ENCODE data around the gene KRTAP3-3. TPM values are rescaled to one million over a fixed set of nuclear protein-coding genes. Genes with fewer than 3 reads are reported as not detected.
"Not testable (repeated sequence)": the region's sequence is repeated elsewhere in the genome, so short reads cannot be mapped to it uniquely, and the experiment has no call there.

The KRTAP3-3 gene
- not detected in 2 replicates for total RNA-seq (2014; rRNA removed; shearing (Covaris generic))

- Histone ChIP-seq H3K36me3 (no peaks in the 10 kb centered on the region), H3K27ac (no peak within 1 kb of the TSS), H3K4me3 (no peak within 1 kb of the TSS), H3K27me3 (no peaks in the 10 kb centered on the region), H3K9me3 (replicated peaks) (0 out of 2 replicates have a peak, but pooled peaks cover 2% of the 10 kb centered on the region), H3K4me1 (peaks cover 6% of the 10 kb centered on the region; the same call in 1 of the 2 replicates)
- peak; percentile 24 to 33 for DNase-seq
These were observed at the start of gene KRTAP3-3 for GRCh38 chr17:40993839-40994238. Gene KRTAP3-3 (minus strand): TSS chr17:40994164. CDS start chr17:40994097, 67 bp downstream.

DNA sequence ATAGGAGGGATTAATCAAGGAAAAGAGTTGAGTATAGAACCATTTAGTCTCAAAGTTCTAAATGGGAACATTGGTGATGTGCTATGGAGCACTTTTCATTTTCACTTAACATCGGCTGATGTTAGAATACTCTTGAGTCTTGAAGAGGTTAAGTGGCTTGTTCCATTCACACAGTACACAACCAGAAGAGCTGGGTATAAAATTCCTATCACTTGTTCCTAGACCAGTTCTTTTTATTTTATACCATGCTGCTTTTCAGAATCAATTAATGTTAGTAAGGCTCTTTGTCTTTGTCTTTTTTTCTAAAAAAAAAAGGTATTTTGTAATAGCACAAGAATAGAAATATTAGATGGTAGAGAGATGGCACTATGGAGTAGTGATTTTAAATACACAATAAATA, 49.0 kb upstream of the KRTAP3-3 start:
- no peak overlapping the region for H3K4me3 ChIP-seq
- H3K36me3 ChIP-seq = no peaks in the 10 kb centered on the region
- H3K27ac ChIP-seq = no peak overlapping the region
- no peaks in the 10 kb centered on the region; the same call in 1 of the 2 replicates for H3K4me1 ChIP-seq
- H3K9me3 ChIP-seq (replicated peaks) = peaks cover 7% of the 10 kb centered on the region; the same call in 1 of the 2 replicates
- DNase-seq = no peak
- no peaks in the 10 kb centered on the region for H3K27me3 ChIP-seq

GRCh38 chr17:41040783-41041571, 47.0 kb upstream of the KRTAP3-3 start, which contains the start of gene KRTAP1-1:
Gene KRTAP1-1 (minus strand): TSS chr17:41041450. CDS start chr17:41041397, 53 bp downstream.
- peak; percentile 18 to 25 for DNase-seq

DNA sequence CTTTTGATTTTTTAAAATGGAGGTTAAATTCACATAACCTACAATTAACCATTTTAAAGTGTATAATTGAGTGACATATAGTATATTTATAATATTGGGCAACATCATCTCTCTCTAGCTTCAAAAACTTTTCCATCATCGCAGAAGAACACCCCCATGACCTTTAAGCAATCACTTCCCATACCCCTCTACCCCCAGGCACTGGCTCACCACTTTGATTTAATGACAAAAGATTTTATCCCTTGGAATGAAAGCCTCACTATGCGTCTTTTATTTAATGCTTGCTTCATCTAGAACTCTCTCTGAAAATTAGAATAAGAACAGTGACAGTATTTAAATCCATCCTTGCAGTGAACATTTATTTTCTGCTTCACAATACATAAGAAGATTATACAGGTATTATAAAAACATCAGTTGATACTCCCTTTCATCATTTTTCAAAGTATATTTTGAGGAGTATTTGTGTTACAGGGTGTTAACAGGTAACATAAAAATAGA, 43.9 kb upstream of the KRTAP3-3 start:
- no peak overlapping the region for H3K27ac ChIP-seq
- H3K4me3 ChIP-seq = no peak overlapping the region
- no peak for DNase-seq
- no peaks in the 10 kb centered on the region; the same call in 1 of the 2 replicates for H3K4me1 ChIP-seq
- H3K36me3 ChIP-seq = no peaks in the 10 kb centered on the region
- H3K27me3 ChIP-seq = no peaks in the 10 kb centered on the region
- peaks cover 2% of the 10 kb centered on the region; the same call in 1 of the 2 replicates for H3K9me3 ChIP-seq (replicated peaks)

More at GRCh38 chr17:41040783-41041571, 47.0 kb upstream of the KRTAP3-3 start, which contains the start of gene KRTAP1-1:
- H3K4me1 ChIP-seq; H3K4me3 ChIP-seq; H3K36me3 ChIP-seq; H3K27ac ChIP-seq; H3K27me3 ChIP-seq; H3K9me3 ChIP-seq (replicated peaks): not testable (repeated sequence)

DNA sequence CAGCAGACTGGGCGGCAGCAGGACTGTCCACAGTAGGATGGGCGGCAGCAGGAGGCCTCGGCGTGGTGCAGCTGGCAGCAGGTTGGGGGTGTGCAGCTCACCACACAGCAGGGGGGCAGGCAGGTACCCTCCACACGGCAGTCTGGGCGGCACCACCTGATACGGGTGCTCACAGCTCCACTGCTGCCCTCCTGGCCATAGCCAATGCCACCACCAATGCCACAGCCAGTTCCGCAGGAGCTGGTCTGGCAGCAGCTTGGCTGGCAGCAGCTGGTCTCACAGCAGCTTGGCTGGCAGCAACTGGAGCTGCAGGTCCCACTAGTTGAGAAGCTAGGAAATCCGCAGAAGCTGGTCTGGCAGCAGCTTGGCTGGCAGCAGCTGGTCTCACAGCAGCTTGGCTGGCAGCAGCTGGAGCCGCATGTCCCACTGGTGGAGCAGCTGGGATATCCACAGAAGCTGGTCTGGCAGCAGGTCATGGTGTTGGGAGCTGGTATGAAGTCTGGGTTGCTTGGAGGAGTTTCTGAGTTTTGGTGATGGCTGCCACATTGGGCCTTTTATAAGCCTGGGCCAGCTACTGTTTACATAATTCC, 40.5 kb upstream of the KRTAP3-3 start, which contains the start of gene KRTAP1-3:
Gene KRTAP1-3 (minus strand): TSS at position 529 of the 590 bp plus-strand sequence. CDS start 53 bp downstream, at position 476.
- peak; percentile 25 to 32 for DNase-seq
- not testable (repeated sequence) for H3K27ac ChIP-seq

DNA sequence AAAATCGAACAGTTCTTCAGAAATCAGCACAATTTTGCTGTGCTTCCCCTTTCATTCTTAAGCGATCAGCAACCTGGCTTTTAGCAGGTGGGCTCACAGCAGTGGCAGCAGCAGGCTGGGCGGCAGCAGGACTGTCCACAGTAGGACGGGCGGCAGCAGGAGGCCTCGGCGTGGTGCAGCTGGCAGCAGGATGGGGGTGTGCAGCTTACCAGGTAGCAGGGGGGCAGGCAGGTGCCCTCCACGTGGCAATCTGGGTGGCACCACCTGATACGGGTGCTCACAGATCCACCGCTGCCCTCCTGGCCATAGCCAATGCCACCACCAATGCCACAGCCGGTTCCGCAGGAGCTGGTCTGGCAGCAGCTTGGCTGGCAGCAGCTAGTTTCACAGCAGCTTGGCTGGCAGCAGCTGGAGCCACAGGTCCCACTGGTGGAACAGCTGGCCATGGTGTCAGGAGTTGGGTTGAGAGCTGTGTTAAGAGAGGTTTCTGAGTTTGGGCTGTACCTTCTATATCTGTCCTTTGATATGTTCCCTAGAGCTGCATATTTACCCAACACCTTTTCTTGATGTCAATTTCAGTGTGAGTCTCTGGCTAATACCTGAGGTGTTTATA, 35.8 kb upstream of the KRTAP3-3 start, which contains the start of gene KRTAP1-4:
Gene KRTAP1-4 (minus strand): TSS at position 563 of the 613 bp plus-strand sequence. CDS start 117 bp downstream, at position 446.
- DNase-seq = no peak
- Histone ChIP-seq H3K4me3 (no peak within 1 kb of the TSS), H3K36me3 (no peaks in the 10 kb centered on the region), H3K27ac (no peak within 1 kb of the TSS), H3K9me3 (replicated peaks) (no peaks in the 10 kb centered on the region), H3K4me1 (no peaks in the 10 kb centered on the region; the same call in 1 of the 2 replicates), H3K27me3 (no peaks in the 10 kb centered on the region)

More for the DNA sequence above, 40.5 kb upstream of the KRTAP3-3 start, which contains the start of gene KRTAP1-3:
- H3K4me3 ChIP-seq; H3K27me3 ChIP-seq; H3K9me3 ChIP-seq (replicated peaks); H3K4me1 ChIP-seq; H3K36me3 ChIP-seq: not testable (repeated sequence)

- no peak within 1 kb of the TSS for H3K4me3 ChIP-seq
- no peaks in the 10 kb centered on the region for H3K27me3 ChIP-seq
- H3K27ac ChIP-seq = no peak within 1 kb of the TSS
- no peaks in the 10 kb centered on the region for H3K4me1 ChIP-seq
- no peaks in the 10 kb centered on the region for H3K36me3 ChIP-seq
- 0 out of 2 replicates have a peak, but pooled peaks cover 5% of the 10 kb centered on the region for H3K9me3 ChIP-seq (replicated peaks)
- peak; percentile 24 to 36 for DNase-seq
These were observed 32.9 kb upstream of the KRTAP3-3 start, which contains the start of gene KRTAP1-5 for GRCh38 chr17:41026715-41027471. Gene KRTAP1-5 (minus strand): TSS chr17:41027208. CDS start chr17:41027155, 53 bp downstream.

- H3K9me3 ChIP-seq (replicated peaks) = 0 out of 2 replicates have a peak, but pooled peaks cover 5% of the 10 kb centered on the region
- DNase-seq = no peak
- no peaks in the 10 kb centered on the region for H3K4me1 ChIP-seq
- no peak overlapping the region for H3K4me3 ChIP-seq
- no peaks in the 10 kb centered on the region for H3K36me3 ChIP-seq
- no peaks in the 10 kb centered on the region for H3K27me3 ChIP-seq
- no peak overlapping the region for H3K27ac ChIP-seq
These were observed 30.7 kb upstream of the KRTAP3-3 start for GRCh38 chr17:41024697-41025096.

DNA sequence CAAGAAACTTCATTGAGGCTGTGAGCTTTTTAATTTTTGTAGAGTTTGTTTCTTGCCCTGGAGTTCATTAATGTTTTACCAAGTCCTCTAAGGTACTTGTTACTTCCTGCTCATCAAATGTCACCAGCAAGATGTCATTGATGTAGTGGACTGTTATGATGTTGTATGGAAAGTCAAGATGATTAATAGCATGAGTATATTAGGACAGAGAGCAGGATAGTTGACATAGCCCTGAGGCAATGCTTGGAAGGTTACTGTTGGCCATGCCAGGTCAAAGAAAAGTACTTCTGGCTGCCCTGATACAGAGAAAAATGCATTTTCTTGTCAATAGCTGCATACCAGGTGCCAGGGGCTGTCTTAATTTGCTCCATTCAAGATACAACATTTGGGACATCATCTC, 26.4 kb upstream of the KRTAP3-3 start:
- Histone ChIP-seq H3K36me3 (no peaks in the 10 kb centered on the region), H3K9me3 (replicated peaks) (0 out of 2 replicates have a peak, but pooled peaks cover 5% of the 10 kb centered on the region), H3K27me3 (no peaks in the 10 kb centered on the region), H3K4me1 (no peaks in the 10 kb centered on the region), H3K27ac (no peak overlapping the region), H3K4me3 (no peak overlapping the region)
- DNase-seq = no peak

DNA sequence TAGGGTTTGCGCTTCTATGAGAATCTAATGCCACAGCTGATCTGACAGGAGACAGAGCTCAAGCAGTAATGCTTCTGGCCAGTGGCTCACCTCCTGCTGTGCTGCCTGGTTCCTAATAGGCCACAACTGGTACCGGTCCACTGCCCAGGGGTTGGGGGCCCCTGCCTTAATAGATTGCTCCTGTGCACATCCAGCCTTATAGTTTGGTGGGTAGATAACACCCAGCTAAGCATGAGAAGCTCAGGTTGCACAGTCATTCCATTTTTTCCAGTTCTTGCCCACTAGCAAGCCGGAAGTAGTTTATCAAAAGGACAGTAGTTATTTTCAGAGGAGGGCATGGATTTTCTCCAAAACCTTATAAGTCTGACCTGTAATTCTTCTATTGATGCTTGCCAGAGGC, 25.5 kb upstream of the KRTAP3-3 start:
- Histone ChIP-seq H3K9me3 (replicated peaks) (0 out of 2 replicates have a peak, but pooled peaks cover 5% of the 10 kb centered on the region), H3K36me3 (no peaks in the 10 kb centered on the region), H3K27me3 (no peaks in the 10 kb centered on the region), H3K4me3 (no peak overlapping the region), H3K27ac (no peak overlapping the region), H3K4me1 (no peaks in the 10 kb centered on the region)
- DNase-seq = no peak

GRCh38 chr17:41018541-41018940, 24.6 kb upstream of the KRTAP3-3 start:
- Histone ChIP-seq H3K4me3 (no peak overlapping the region), H3K27me3 (no peaks in the 10 kb centered on the region), H3K4me1 (peaks cover 8% of the 10 kb centered on the region), H3K9me3 (replicated peaks) (0 out of 2 replicates have a peak, but pooled peaks cover 5% of the 10 kb centered on the region), H3K36me3 (no peaks in the 10 kb centered on the region), H3K27ac (no peak overlapping the region)
- DNase-seq = no peak

- H3K27ac ChIP-seq = no peak overlapping the region
- no peaks in the 10 kb centered on the region for H3K27me3 ChIP-seq
- H3K36me3 ChIP-seq = no peaks in the 10 kb centered on the region
- peaks cover 17% of the 10 kb centered on the region for H3K4me1 ChIP-seq
- no peaks in the 10 kb centered on the region for H3K9me3 ChIP-seq (replicated peaks)
- no peak for DNase-seq
- H3K4me3 ChIP-seq = no peak overlapping the region
These were observed 22.7 kb upstream of the KRTAP3-3 start for GRCh38 chr17:41016578-41017215.

GRCh38 chr17:41015454-41015853, 21.5 kb upstream of the KRTAP3-3 start:
- H3K4me3 ChIP-seq = no peak overlapping the region
- no peak overlapping the region for H3K27ac ChIP-seq
- no peak for DNase-seq
- no peaks in the 10 kb centered on the region for H3K27me3 ChIP-seq
- peaks cover 17% of the 10 kb centered on the region for H3K4me1 ChIP-seq
- H3K36me3 ChIP-seq = no peaks in the 10 kb centered on the region
- H3K9me3 ChIP-seq (replicated peaks) = no peaks in the 10 kb centered on the region
